Smooth muscle cell (in vitro differentiated cells): ENCODE measurements around the gene INSYN2A. TPM values are rescaled to one million over a fixed set of nuclear protein-coding genes. Genes with fewer than 3 reads are reported as not detected.

Experiments
- DNase-seq: peaks from one replicate; lab custom pipeline; 2025; ENCODE audit not compliant: unreplicated experiment; lab: John Stamatoyannopoulos, UW
- H2AFZ ChIP-seq: fragments of 200-600 bp; sonication (generic); 2 replicates; pipeline ENCODE4 v1.6.0; 2016; ENCODE audit warnings: antibody characterized with exemption, low read depth, mild to moderate bottlenecking
- H3F3A ChIP-seq: fragments of 200-600 bp; sonication (generic); 2 replicates; pipeline ENCODE4 v1.6.0; 2017; ENCODE audit warnings: antibody characterized with exemption, low read depth
- H3K27ac ChIP-seq: fragments of 200-600 bp; sonication (generic); 2 replicates; pipeline ENCODE4 v1.5.1; 2016; ENCODE audit warnings: low read depth, mild to moderate bottlenecking
- H3K27me3 ChIP-seq: fragments of 200-600 bp; sonication (generic); 2 replicates; pipeline ENCODE4 v1.6.1; 2016; ENCODE audit warnings: low read depth, mild to moderate bottlenecking
- H3K36me3 ChIP-seq: fragments of 200-600 bp; sonication (generic); 2 replicates; pipeline ENCODE4 v1.5.1; 2016; ENCODE audit warnings: low read depth
- H3K4me1 ChIP-seq: fragments of 200-600 bp; sonication (generic); 2 replicates; pipeline ENCODE4 v1.5.1; 2016; ENCODE audit warnings: low read depth
- H3K4me2 ChIP-seq: fragments of 200-600 bp; sonication (generic); 2 replicates; pipeline ENCODE4 v1.6.0; 2016; ENCODE audit warnings: mild to moderate bottlenecking
- H3K4me3 ChIP-seq: fragments of 200-600 bp; sonication (generic); 2 replicates; pipeline ENCODE4 v1.5.1; 2016; ENCODE audit warnings: mild to moderate bottlenecking
- H3K79me2 ChIP-seq: fragments of 200-600 bp; sonication (generic); 2 replicates; pipeline ENCODE4 v1.6.0; 2016; ENCODE audit warnings: low read depth, mild to moderate bottlenecking
- H3K9ac ChIP-seq: fragments of 200-600 bp; sonication (generic); 2 replicates; pipeline ENCODE4 v1.6.0; 2016; ENCODE audit warnings: low read depth
- H3K9me3 ChIP-seq: fragments of 200-600 bp; sonication (generic); replicated peaks from 2 replicates; pipeline ENCODE4 v1.5.1; 2016; ENCODE audit warnings: low read depth
- H4K20me1 ChIP-seq: fragments of 200-600 bp; sonication (generic); 2 replicates; pipeline ENCODE4 v1.6.0; 2016; ENCODE audit warnings: low read depth
- CTCF ChIP-seq: fragments of 200-600 bp; sonication (generic); IDR thresholded peaks from 2 replicates; pipeline ENCODE4 v1.5.1; 2017; ENCODE audit warnings: borderline replicate concordance, mild to moderate bottlenecking, antibody characterized with exemption; ENCODE audit not compliant: insufficient read depth, poor library complexity, severe bottlenecking
- WGBS: methylation state at CpG from one replicate; pipeline ENCODE4 v1.1.7; 2016; ENCODE audit warnings: low lambda C conversion rate; 5-methylcytosine and 5-hydroxymethylcytosine counted together
- polyA plus RNA-seq: library from polyadenylated mRNA; unstranded; fragments of >200 nt; fragmentation: Nextera tagmentation; extraction: Ambion mirVana; gene quantifications from 2 replicates; pipeline ENCODE4 v1.2.1, GENCODE V29; 2016
- total RNA-seq: library from RNA; depleted of rRNA; stranded (reverse); fragments of >200 nt; gene quantifications from 2 replicates; pipeline ENCODE4 v1.2.3, GENCODE V29; 2014

The INSYN2A gene
- total and polyA plus RNA-seq, 2 experiments from 2014 or later: 0.09 to 0.15 TPM

GRCh38 chr10:127157089-127157488, 39.3 kb downstream of the INSYN2A start:
- Histone ChIP-seq H3K36me3 (no peaks in the 10 kb centered on the region), H3K9ac (no peak overlapping the region), H3K4me3 (no peak overlapping the region), H4K20me1 (peaks cover 96% of the 10 kb centered on the region), H3F3A (no peaks in the 10 kb centered on the region), H3K9me3 (no peaks in the 10 kb centered on the region), H3K4me2 (no peak overlapping the region), H3K4me1 (no peaks in the 10 kb centered on the region), H3K27me3 (no peaks in the 10 kb centered on the region), H3K79me2 (no peaks in the 10 kb centered on the region), H3K27ac (no peak overlapping the region), H2AFZ (no peak overlapping the region)
- no peak for TF ChIP-seq CTCF
- DNase-seq: no peak
- over 99% methylated on average over 4 of the region's 4 CpGs for whole genome bisulfite sequencing

- H3K27ac ChIP-seq: no peak overlapping the region
- no peak for TF ChIP-seq CTCF
- H2AFZ ChIP-seq: no peak overlapping the region
- no peaks in the 10 kb centered on the region for H3K4me1 ChIP-seq
- 83% methylated on average over 9 of the region's 9 CpGs for WGBS
- H3K27me3 ChIP-seq: no peaks in the 10 kb centered on the region
- no peaks in the 10 kb centered on the region for H3F3A ChIP-seq
- H3K4me3 ChIP-seq: no peak overlapping the region
- H3K79me2 ChIP-seq: no peaks in the 10 kb centered on the region
- DNase-seq: no peak
- H3K36me3 ChIP-seq: no peaks in the 10 kb centered on the region
- peaks cover 87% of the 10 kb centered on the region for H4K20me1 ChIP-seq
- no peaks in the 10 kb centered on the region for H3K9me3 ChIP-seq
- H3K4me2 ChIP-seq: no peak overlapping the region
- no peak overlapping the region for H3K9ac ChIP-seq
Observed at GRCh38 chr10:127154831-127155620, 41.4 kb downstream of the INSYN2A start.

GRCh38 chr10:127153181-127153580, 43.2 kb downstream of the INSYN2A start:
- TF ChIP-seq CTCF: no peak
- H3K9me3 ChIP-seq: no peaks in the 10 kb centered on the region
- H2AFZ ChIP-seq: no peak overlapping the region
- peaks cover 11% of the 10 kb centered on the region for H3K4me1 ChIP-seq
- no peaks in the 10 kb centered on the region for H3K36me3 ChIP-seq
- peaks cover 74% of the 10 kb centered on the region for H4K20me1 ChIP-seq
- no peak overlapping the region for H3K4me3 ChIP-seq
- WGBS: 47% methylated on average over 4 of the region's 4 CpGs
- DNase-seq: no peak
- H3K9ac ChIP-seq: no peak overlapping the region
- H3F3A ChIP-seq: peaks cover 3% of the 10 kb centered on the region
- H3K4me2 ChIP-seq: no peak overlapping the region
- H3K27me3 ChIP-seq: no peaks in the 10 kb centered on the region
- H3K79me2 ChIP-seq: no peaks in the 10 kb centered on the region
- H3K27ac ChIP-seq: no peak overlapping the region
